GM12874 (cell line): ENCODE measurements around the gene CD36.

ENCODE experiments used
- CTCF ChIP-seq: IDR thresholded peaks from 2 replicates; pipeline ENCODE4 v1.5.1; 2011; ENCODE audit warnings: low read depth, mild to moderate bottlenecking, control low read depth, low read length, moderate library complexity; ENCODE audit not compliant: insufficient read depth

CD36 gene

GRCh38 chr7:80637911-80638765 lies at the start of gene CD36:
Gene CD36 (plus strand): TSS chr7:80638642. CDS start chr7:80646741, 8,099 bp downstream.
- TF ChIP-seq CTCF: no peak

- no peak for TF ChIP-seq CTCF
Measured at GRCh38 chr7:80589631-80590030, 48.8 kb upstream of the CD36 start.

DNA sequence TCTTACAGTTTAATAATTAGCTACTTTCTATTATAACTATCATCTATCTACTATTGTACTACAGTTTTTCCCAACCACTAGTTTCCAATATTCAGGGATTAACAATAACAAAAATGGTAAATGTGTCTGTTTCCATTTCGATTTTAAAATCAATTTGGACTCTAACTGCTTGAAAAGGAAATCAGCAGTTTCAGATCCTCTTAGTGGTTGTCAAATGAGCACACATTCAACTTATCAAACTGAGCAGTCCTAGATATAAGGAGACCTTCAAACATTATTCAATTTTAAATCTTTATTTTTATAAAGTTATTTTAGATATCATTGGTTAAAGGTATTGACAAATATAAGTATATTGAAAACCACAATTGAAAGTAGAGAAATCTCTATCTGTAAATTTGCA lies 46.8 kb upstream of the CD36 start:
- no peak for TF ChIP-seq CTCF

DNA sequence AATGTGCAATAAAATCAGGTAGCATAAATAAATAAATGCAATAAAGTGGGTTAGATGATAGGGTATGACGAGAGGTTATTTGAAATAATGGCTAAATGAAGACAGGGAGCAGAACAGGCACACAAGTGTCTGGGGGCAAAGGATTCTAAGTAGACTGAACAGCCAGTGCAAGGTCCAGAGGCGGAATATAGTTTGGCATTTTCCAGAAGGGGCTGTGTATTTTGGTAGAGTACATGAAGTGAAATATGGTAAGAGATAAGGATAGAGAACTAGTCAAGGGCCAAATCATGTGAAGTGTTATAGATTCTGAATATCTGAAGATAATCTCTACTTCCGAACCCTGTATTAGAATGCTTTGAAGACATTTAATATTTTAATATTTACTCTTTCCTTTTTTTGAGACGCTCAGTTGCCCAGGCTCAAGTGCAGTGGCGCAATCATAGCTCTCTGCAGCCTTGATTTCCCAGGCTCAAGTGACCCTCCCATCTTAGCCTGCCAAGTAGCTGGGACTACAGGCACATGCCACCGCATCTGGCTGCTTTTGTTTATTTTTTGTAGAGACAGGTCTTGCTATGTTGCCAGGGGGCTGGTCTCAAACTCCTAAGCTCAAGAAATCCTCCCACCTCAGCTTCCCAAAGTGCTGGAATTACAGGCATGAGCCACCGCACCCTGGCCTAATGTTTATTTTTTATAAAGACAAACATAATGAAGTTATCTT lies 44.4 kb upstream of the CD36 start:
- no peak for TF ChIP-seq CTCF

- TF ChIP-seq CTCF: no peak
Measured at GRCh38 chr7:80596933-80597517, 41.4 kb upstream of the CD36 start.

DNA sequence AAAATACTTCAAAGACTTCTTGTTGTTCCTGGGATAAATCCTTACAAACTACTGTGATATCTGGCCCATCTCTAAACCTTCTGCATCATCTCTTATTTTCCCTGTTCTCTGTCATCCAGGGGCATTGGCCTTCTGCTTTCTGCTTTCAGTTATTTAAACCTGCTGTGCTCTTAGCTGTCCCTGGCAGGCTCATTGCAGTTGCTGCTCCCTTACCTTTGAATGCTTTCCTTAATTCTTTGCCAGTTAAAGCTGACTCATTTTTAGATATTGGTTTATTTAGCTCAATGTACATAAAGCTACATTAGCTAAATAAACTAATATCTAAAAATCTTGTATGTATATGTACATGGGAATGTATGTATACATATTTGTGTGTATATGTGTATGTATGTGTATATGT lies 40.6 kb upstream of the CD36 start:
- no peak for TF ChIP-seq CTCF

- TF ChIP-seq CTCF: no peak
Measured at GRCh38 chr7:80600046-80600445, 38.4 kb upstream of the CD36 start.
